ENCODE data around the gene PCDHGA5.
"Not testable (repeated sequence)": the region's sequence is repeated elsewhere in the genome, so short reads cannot be mapped to it uniquely, and the experiment has no call there.

PCDHGA5 gene

DNA sequence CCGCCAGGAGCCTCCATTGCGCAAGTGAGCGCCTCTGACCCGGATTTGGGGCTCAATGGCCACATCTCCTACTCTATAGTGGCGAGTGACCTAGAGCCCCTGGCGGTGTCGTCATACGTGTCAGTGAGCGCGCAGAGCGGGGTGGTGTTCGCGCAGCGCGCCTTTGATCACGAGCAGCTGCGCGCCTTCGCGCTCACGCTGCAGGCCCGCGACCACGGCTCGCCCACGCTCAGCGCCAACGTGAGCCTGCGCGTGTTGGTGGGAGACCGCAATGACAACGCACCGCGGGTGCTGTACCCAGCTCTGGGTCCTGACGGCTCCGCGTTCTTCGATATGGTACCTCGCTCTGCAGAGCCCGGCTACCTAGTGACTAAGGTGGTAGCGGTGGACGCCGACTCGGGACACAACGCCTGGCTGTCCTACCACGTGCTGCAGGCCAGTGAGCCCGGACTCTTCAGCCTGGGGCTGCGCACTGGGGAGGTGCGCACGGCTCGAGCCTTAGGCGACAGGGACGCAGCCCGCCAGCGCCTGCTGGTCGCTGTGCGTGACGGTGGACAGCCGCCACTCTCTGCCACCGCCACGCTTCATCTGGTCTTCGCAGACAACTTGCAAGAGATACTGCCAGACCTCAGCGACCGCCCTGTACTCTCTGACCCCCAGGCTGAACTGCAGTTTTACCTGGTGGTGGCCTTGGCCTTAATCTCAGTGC, 45.8 kb downstream of the PCDHGA5 start:
- peaks cover 6% of the 10 kb centered on the region; the same call in 1 of the 2 replicates for H3K9me3 ChIP-seq (ENCODE audit: control insufficient read depth, insufficient read depth, low read length)
- H3K9ac ChIP-seq (ENCODE audit: low read depth, low read length): no peak overlapping the region
- no peak overlapping the region for H3K4me3 ChIP-seq (ENCODE audit: low read depth, low read length)
- H3K36me3 ChIP-seq (ENCODE audit: control insufficient read depth, insufficient read depth, low read length): no peaks in the 10 kb centered on the region
- H3K27me3 ChIP-seq (ENCODE audit: control insufficient read depth, insufficient read depth, low read length): peaks cover 13% of the 10 kb centered on the region
- no peak overlapping the region for H3K27ac ChIP-seq (ENCODE audit: low read depth, low read length)
- peaks cover 3% of the 10 kb centered on the region; the same call in 1 of the 2 replicates for H3K4me1 ChIP-seq (ENCODE audit: control insufficient read depth, insufficient read depth, low read length)

DNA sequence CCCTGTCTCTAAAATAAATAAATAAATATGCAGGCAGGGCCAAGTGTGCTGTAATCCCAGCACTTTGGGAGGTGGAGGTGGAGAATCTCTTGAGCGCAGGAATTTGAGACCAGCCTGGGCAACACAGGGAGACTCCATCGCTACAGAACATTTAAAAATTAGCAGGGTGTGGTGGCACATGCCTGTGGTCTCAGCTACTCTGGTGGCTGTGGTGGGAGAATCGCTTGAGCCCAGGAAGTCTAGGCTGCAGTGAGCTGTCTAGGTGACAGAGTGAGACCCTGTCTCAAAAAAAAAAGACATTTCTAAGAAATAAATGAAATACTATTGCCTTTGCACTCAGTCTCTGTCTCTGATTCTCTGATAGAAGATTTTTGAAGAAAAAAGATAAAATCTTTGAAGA, 47.6 kb downstream of the PCDHGA5 start:
- Histone ChIP-seq H3K9ac (ENCODE audit: low read depth, low read length) (no peak overlapping the region), H3K4me3 (ENCODE audit: low read depth, low read length) (no peak overlapping the region), H3K27me3 (ENCODE audit: control insufficient read depth, insufficient read depth, low read length) (peaks cover 13% of the 10 kb centered on the region), H3K9me3 (ENCODE audit: control insufficient read depth, insufficient read depth, low read length) (0 out of 2 replicates have a peak, but pooled peaks cover 2% of the 10 kb centered on the region), H3K4me1 (ENCODE audit: control insufficient read depth, insufficient read depth, low read length) (peaks cover 3% of the 10 kb centered on the region; the same call in 1 of the 2 replicates), H3K27ac (ENCODE audit: low read depth, low read length) (no peak overlapping the region), H3K36me3 (ENCODE audit: control insufficient read depth, insufficient read depth, low read length) (no peaks in the 10 kb centered on the region)

DNA sequence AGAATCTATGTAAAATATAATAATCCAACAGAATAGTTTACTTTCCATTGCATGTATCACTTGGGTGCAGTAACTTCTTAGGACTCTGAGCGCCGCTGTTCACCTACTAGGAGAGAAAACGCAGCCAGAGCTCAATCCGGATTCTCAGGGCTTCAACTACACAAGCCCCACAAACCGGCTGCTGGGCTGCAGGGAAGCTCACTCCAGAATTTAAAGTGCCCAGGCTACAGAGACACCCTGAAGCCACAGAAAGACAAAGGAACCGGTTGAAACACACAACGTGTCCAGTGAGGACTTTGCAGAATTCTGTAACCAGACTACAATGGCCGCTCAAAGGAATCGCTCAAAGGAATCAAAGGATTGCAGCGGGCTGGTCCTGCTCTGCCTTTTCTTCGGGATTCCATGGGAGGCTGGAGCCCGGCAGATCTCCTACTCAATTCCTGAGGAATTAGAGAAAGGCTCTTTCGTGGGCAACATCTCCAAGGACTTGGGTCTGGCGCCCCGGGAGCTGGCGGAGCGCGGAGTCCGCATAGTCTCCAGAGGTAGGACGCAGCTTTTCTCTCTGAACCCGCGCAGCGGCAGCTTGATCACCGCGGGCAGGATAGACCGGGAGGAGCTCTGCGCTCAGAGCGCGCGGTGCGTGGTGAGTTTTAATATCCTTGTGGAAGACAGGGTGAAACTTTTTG, 49.0 kb downstream of the PCDHGA5 start, which contains the start of gene PCDHGA10:
Gene PCDHGA10, plus strand, starts transcription at position 134 of the 686 bp plus-strand sequence. Its CDS starts 189 bp downstream, at position 323.
- H3K4me1 ChIP-seq (ENCODE audit: control insufficient read depth, insufficient read depth, low read length): peaks cover 3% of the 10 kb centered on the region; the same call in 1 of the 2 replicates
- H3K27ac ChIP-seq (ENCODE audit: low read depth, low read length): no peak within 1 kb of the TSS
- H3K9me3 ChIP-seq (ENCODE audit: control insufficient read depth, insufficient read depth, low read length): 0 out of 2 replicates have a peak, but pooled peaks cover 2% of the 10 kb centered on the region
- peak within 1 kb of the TSS; percentile 61 for H3K4me3 ChIP-seq (ENCODE audit: low read depth, low read length)
- H3K27me3 ChIP-seq (ENCODE audit: control insufficient read depth, insufficient read depth, low read length): peaks cover 13% of the 10 kb centered on the region
- no peaks in the 10 kb centered on the region for H3K36me3 ChIP-seq (ENCODE audit: control insufficient read depth, insufficient read depth, low read length)
- peak within 1 kb of the TSS; percentile 45; the same call in 1 of the 2 replicates for H3K9ac ChIP-seq (ENCODE audit: low read depth, low read length)

DNA sequence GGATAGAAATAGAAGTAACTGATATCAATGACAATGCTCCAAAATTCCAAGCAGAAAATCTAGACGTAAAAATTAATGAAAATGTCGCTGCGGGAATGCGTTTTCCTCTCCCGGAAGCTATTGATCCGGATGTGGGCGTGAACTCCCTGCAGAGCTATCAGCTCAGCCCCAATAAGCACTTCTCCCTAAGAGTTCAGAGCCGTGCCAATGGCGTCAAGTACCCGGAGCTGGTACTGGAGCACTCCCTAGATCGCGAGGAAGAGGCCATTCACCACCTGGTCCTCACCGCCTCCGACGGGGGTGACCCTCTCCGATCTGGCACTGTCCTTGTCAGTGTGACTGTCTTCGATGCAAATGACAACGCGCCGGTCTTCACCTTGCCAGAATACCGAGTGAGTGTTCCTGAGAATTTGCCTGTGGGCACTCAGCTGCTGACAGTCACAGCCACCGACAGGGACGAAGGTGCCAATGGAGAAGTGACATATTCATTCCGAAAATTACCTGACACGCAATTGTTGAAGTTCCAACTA, 49.6 kb downstream of the PCDHGA5 start:
- Histone ChIP-seq H3K36me3 (ENCODE audit: control insufficient read depth, insufficient read depth, low read length) (no peaks in the 10 kb centered on the region), H3K4me3 (ENCODE audit: low read depth, low read length) (peak overlapping the region; percentile 61), H3K9me3 (ENCODE audit: control insufficient read depth, insufficient read depth, low read length) (peaks cover 7% of the 10 kb centered on the region; the same call in 1 of the 2 replicates), H3K9ac (ENCODE audit: low read depth, low read length) (no peak overlapping the region), H3K27me3 (ENCODE audit: control insufficient read depth, insufficient read depth, low read length) (peaks cover 16% of the 10 kb centered on the region), H3K4me1 (ENCODE audit: control insufficient read depth, insufficient read depth, low read length) (peaks cover under 1% of the 10 kb centered on the region; the same call in 1 of the 2 replicates), H3K27ac (ENCODE audit: low read depth, low read length) (no peak overlapping the region)

DNA sequence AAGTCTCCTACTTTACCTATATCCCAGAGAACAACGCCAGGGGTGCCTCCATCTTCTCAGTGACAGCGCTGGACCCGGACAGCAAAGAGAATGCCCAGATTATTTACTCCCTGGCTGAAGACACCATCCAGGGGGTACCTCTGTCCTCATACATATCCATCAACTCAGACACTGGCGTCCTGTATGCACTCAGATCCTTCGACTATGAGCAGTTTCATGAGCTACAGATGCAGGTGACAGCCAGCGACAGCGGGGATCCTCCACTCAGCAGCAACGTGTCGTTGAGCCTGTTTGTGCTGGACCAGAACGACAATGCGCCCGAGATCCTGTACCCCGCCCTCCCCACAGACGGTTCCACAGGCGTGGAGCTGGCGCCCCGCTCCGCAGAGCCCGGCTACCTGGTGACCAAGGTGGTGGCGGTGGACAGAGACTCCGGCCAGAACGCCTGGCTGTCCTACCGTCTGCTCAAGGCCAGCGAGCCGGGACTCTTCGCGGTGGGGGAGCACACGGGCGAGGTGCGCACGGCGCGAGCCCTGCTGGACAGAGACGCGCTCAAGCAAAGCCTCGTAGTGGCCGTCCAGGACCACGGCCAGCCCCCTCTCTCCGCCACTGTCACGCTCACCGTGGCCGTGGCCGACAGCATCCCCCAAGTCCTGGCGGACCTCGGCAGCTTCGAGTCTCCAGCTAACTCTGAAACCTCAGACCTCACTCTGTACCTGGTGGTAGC, 50.7 kb downstream of the PCDHGA5 start:
- H3K4me1 ChIP-seq (ENCODE audit: control insufficient read depth, insufficient read depth, low read length); H3K9ac ChIP-seq (ENCODE audit: low read depth, low read length); H3K27ac ChIP-seq (ENCODE audit: low read depth, low read length); H3K4me3 ChIP-seq (ENCODE audit: low read depth, low read length); H3K36me3 ChIP-seq (ENCODE audit: control insufficient read depth, insufficient read depth, low read length): not testable (repeated sequence)
- peaks cover 13% of the 10 kb centered on the region for H3K9me3 ChIP-seq (ENCODE audit: control insufficient read depth, insufficient read depth, low read length)
- peaks cover 13% of the 10 kb centered on the region for H3K27me3 ChIP-seq (ENCODE audit: control insufficient read depth, insufficient read depth, low read length)

DNA sequence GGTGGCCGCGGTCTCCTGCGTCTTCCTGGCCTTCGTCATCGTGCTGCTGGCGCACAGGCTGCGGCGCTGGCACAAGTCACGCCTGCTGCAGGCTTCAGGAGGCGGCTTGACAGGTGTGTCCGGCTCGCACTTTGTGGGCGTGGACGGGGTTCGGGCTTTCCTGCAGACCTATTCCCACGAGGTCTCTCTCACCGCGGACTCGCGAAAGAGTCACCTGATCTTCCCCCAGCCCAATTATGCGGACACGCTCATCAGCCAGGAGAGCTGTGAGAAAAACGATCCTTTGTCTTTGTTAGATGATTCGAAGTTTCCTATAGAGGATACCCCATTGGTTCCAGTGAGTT, 51.3 kb downstream of the PCDHGA5 start:
- H3K9ac ChIP-seq (ENCODE audit: low read depth, low read length); H3K4me1 ChIP-seq (ENCODE audit: control insufficient read depth, insufficient read depth, low read length); H3K27ac ChIP-seq (ENCODE audit: low read depth, low read length); H3K4me3 ChIP-seq (ENCODE audit: low read depth, low read length); H3K36me3 ChIP-seq (ENCODE audit: control insufficient read depth, insufficient read depth, low read length): not testable (repeated sequence)
- Histone ChIP-seq H3K9me3 (ENCODE audit: control insufficient read depth, insufficient read depth, low read length) (peaks cover 14% of the 10 kb centered on the region), H3K27me3 (ENCODE audit: control insufficient read depth, insufficient read depth, low read length) (peaks cover 13% of the 10 kb centered on the region)

Measured in HUES48 (cell line).